DOHH2 (cell line): ENCODE measurements around the gene WNT2.

Experiments
- H3F3A ChIP-seq: fragments of 200-600 bp; sonication (generic), shearing (Covaris generic); 2 replicates; pipeline ENCODE4 v1.6.0; 2016; ENCODE audit warnings: antibody characterized with exemption, mild to moderate bottlenecking; ENCODE audit not compliant: control insufficient read depth, insufficient read depth
- H3K27ac ChIP-seq: fragments of 200-600 bp; sonication (generic); 2 replicates; pipeline ENCODE4 v1.5.1; 2014; ENCODE audit warnings: low read depth, mild to moderate bottlenecking, low read length, moderate library complexity
- H3K27me3 ChIP-seq: fragments of 200-600 bp; sonication (generic); 2 replicates; pipeline ENCODE4 v1.6.1; 2014; ENCODE audit warnings: mild to moderate bottlenecking, low read length, mixed read lengths; ENCODE audit not compliant: control insufficient read depth
- H3K36me3 ChIP-seq: fragments of 200-600 bp; sonication (generic); 2 replicates; pipeline ENCODE4 v1.6.1; 2014; ENCODE audit warnings: mild to moderate bottlenecking, low read length, moderate library complexity, mixed read lengths; ENCODE audit not compliant: control insufficient read depth
- H3K4me1 ChIP-seq: fragments of 200-600 bp; sonication (generic); 2 replicates; pipeline ENCODE4 v1.6.1; 2014; ENCODE audit warnings: mild to moderate bottlenecking, low read length, mixed read lengths; ENCODE audit not compliant: control insufficient read depth
- H3K4me2 ChIP-seq: fragments of 200-600 bp; sonication (generic); 2 replicates; pipeline ENCODE4 v1.6.0; 2014; ENCODE audit warnings: mild to moderate bottlenecking, low read length, moderate library complexity
- H3K4me3 ChIP-seq: fragments of 200-600 bp; sonication (generic); 2 replicates; pipeline ENCODE4 v1.5.1; 2014; ENCODE audit warnings: mild to moderate bottlenecking, low read length, mixed read lengths
- H3K79me2 ChIP-seq: fragments of 200-600 bp; sonication (generic); 2 replicates; pipeline ENCODE4 v1.6.1; 2014; ENCODE audit warnings: mild to moderate bottlenecking, low read length, mixed read lengths; ENCODE audit not compliant: control insufficient read depth
- H3K9me2 ChIP-seq: fragments of 200-600 bp; sonication (generic); replicated peaks from 2 replicates; pipeline ENCODE4 v1.6.1; 2014; ENCODE audit warnings: mild to moderate bottlenecking, low read length, mixed read lengths; ENCODE audit not compliant: control insufficient read depth
- H3K9me3 ChIP-seq: fragments of 200-600 bp; sonication (generic); 2 replicates; pipeline ENCODE4 v1.6.1; 2014; ENCODE audit warnings: antibody characterized with exemption, low read length, mixed read lengths; ENCODE audit not compliant: control insufficient read depth, insufficient read depth
- H4K20me1 ChIP-seq: fragments of 200-600 bp; sonication (generic); 2 replicates; pipeline ENCODE4 v1.6.0; 2014; ENCODE audit warnings: low read depth, mild to moderate bottlenecking, antibody characterized with exemption, low read length, moderate library complexity; ENCODE audit not compliant: control insufficient read depth, insufficient read depth
- CTCF ChIP-seq: fragments of 200-600 bp; sonication (generic); IDR thresholded peaks from one replicate; pipeline ENCODE4 v1.5.1; 2014; ENCODE audit warnings: antibody characterized with exemption, mild to moderate bottlenecking, low read depth, low read length; ENCODE audit not compliant: poor library complexity, severe bottlenecking
- EZH2phosphoT487 ChIP-seq: fragments of 200-600 bp; sonication (generic); IDR thresholded peaks from 2 replicates; pipeline ENCODE4 v1.6.1; 2017; ENCODE audit warnings: borderline replicate concordance, mild to moderate bottlenecking, antibody characterized with exemption, low read length, moderate library complexity, mixed read lengths

WNT2 gene

GRCh38 chr7:117264716-117265115 lies 58.1 kb downstream of the WNT2 start:
- TF ChIP-seq EZH2phosphoT487 (no peak), CTCF (no peak)
- no peaks in the 10 kb centered on the region for H3K79me2 ChIP-seq
- no peaks in the 10 kb centered on the region for H3K36me3 ChIP-seq
- no peaks in the 10 kb centered on the region for H3K9me2 ChIP-seq
- H3K4me1 ChIP-seq, result no peaks in the 10 kb centered on the region
- no peaks in the 10 kb centered on the region for H4K20me1 ChIP-seq
- H3K27ac ChIP-seq, result no peak overlapping the region
- no peaks in the 10 kb centered on the region for H3F3A ChIP-seq
- no peak overlapping the region for H3K4me3 ChIP-seq
- H3K4me2 ChIP-seq, result no peak overlapping the region
- peaks cover 10% of the 10 kb centered on the region; the same call in 1 of the 2 replicates for H3K27me3 ChIP-seq
- no peaks in the 10 kb centered on the region for H3K9me3 ChIP-seq

GRCh38 chr7:117262546-117262945 lies 60.3 kb downstream of the WNT2 start:
- no peaks in the 10 kb centered on the region for H4K20me1 ChIP-seq
- H3K79me2 ChIP-seq, result no peaks in the 10 kb centered on the region
- H3K9me3 ChIP-seq, result no peaks in the 10 kb centered on the region
- TF ChIP-seq CTCF, result no peak
- TF ChIP-seq EZH2phosphoT487, result no peak
- no peak overlapping the region for H3K27ac ChIP-seq
- 0 out of 2 replicates have a peak, but pooled peaks cover 3% of the 10 kb centered on the region for H3K27me3 ChIP-seq
- no peaks in the 10 kb centered on the region for H3F3A ChIP-seq
- H3K36me3 ChIP-seq, result no peaks in the 10 kb centered on the region
- H3K4me1 ChIP-seq, result no peaks in the 10 kb centered on the region
- no peaks in the 10 kb centered on the region for H3K9me2 ChIP-seq
- H3K4me3 ChIP-seq, result no peak overlapping the region
- H3K4me2 ChIP-seq, result no peak overlapping the region

GRCh38 chr7:117259615-117260014 lies 63.2 kb downstream of the WNT2 start:
- H3F3A ChIP-seq, result no peaks in the 10 kb centered on the region
- no peak overlapping the region for H3K27ac ChIP-seq
- no peaks in the 10 kb centered on the region for H3K36me3 ChIP-seq
- H3K9me2 ChIP-seq, result no peaks in the 10 kb centered on the region
- TF ChIP-seq EZH2phosphoT487 (no peak), CTCF (no peak)
- no peak overlapping the region for H3K4me2 ChIP-seq
- no peak overlapping the region for H3K4me3 ChIP-seq
- H3K79me2 ChIP-seq, result no peaks in the 10 kb centered on the region
- no peaks in the 10 kb centered on the region for H3K9me3 ChIP-seq
- H3K27me3 ChIP-seq, result peaks cover 7% of the 10 kb centered on the region; the same call in 1 of the 2 replicates
- no peaks in the 10 kb centered on the region for H4K20me1 ChIP-seq
- no peaks in the 10 kb centered on the region for H3K4me1 ChIP-seq

- Histone ChIP-seq H3F3A (no peaks in the 10 kb centered on the region), H3K4me1 (no peaks in the 10 kb centered on the region), H4K20me1 (no peaks in the 10 kb centered on the region), H3K9me2 (no peaks in the 10 kb centered on the region), H3K36me3 (no peaks in the 10 kb centered on the region), H3K27ac (no peak overlapping the region), H3K4me2 (no peak overlapping the region), H3K9me3 (no peaks in the 10 kb centered on the region), H3K27me3 (peaks cover 24% of the 10 kb centered on the region), H3K4me3 (no peak overlapping the region), H3K79me2 (no peaks in the 10 kb centered on the region)
- TF ChIP-seq CTCF (no peak), EZH2phosphoT487 (no peak)
Observed at GRCh38 chr7:117251687-117252086, 71.2 kb downstream of the WNT2 start.
